ENCODE results near the gene CD3D. TPM values are rescaled to one million over a fixed set of nuclear protein-coding genes. Genes with fewer than 3 reads are reported as not detected.

CD3D gene
- total RNA-seq, 3 donors from 2014 or later (not counting 1 experiment from before 2014, with no cell fraction given): 11.6 to 84.1 (median 12.0) TPM

DNA sequence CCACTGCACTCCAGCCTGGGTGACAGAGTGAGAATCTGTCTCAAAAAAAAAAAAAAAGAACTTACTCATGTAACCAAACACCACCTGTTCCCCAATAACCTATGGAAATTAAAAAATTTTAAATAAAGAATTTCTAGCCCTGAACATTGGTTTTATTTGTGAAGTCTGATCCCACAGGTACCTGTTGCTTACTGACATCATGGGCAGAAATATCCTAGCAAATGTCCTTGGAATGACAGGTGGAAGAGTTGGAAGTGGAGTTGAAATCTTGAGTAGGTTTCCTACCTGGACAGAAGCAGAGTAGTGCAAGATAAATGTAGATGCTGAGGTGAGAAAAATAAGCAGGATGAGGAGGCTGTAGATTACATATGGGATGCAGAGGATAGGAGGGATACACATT, 17.2 kb downstream of the CD3D start:
- no peak overlapping the region for H3K4me3 Mint-ChIP-seq
- TF ChIP-seq, protein P1, sequence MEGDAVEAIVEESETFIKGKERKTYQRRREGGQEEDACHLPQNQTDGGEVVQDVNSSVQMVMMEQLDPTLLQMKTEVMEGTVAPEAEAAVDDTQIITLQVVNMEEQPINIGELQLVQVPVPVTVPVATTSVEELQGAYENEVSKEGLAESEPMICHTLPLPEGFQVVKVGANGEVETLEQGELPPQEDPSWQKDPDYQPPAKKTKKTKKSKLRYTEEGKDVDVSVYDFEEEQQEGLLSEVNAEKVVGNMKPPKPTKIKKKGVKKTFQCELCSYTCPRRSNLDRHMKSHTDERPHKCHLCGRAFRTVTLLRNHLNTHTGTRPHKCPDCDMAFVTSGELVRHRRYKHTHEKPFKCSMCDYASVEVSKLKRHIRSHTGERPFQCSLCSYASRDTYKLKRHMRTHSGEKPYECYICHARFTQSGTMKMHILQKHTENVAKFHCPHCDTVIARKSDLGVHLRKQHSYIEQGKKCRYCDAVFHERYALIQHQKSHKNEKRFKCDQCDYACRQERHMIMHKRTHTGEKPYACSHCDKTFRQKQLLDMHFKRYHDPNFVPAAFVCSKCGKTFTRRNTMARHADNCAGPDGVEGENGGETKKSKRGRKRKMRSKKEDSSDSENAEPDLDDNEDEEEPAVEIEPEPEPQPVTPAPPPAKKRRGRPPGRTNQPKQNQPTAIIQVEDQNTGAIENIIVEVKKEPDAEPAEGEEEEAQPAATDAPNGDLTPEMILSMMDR (IDR thresholded peaks at IDR 0.05): no peak
- no peaks in the 10 kb centered on the region for H3K9me3 ChIP-seq (ENCODE audit: control insufficient read depth, insufficient read depth, low read length)
- no peak overlapping the region for H3K27ac Mint-ChIP-seq
- no peaks in the 10 kb centered on the region for H3K27me3 Mint-ChIP-seq (ENCODE audit: low read depth in 2 of 2)
- intact Hi-C loops (cut with micrococcal nuclease): no loop called here
- no peaks in the 10 kb centered on the region for H3K27me3 ChIP-seq (ENCODE audit: control insufficient read depth, insufficient read depth, low read length)
- H3K9me3 Mint-ChIP-seq: peaks cover 0 to 3% of the 10 kb centered on the region in 2 donors
- H3K4me1 ChIP-seq (ENCODE audit: control insufficient read depth, insufficient read depth, low read length): peaks cover 21% of the 10 kb centered on the region
- DNase-seq (no peak), ATAC-seq (no peak)
- no peak overlapping the region for H3K27ac ChIP-seq (ENCODE audit: low read length)
- H3K4me1 Mint-ChIP-seq: peaks cover 8 to 17% of the 10 kb centered on the region in 2 donors
- no peaks in the 10 kb centered on the region for H3K36me3 Mint-ChIP-seq
- no peaks in the 10 kb centered on the region for H3K36me3 ChIP-seq (ENCODE audit: control insufficient read depth, insufficient read depth, low read length)
- no peak overlapping the region for H3K4me3 ChIP-seq (ENCODE audit: low read length)

DNA sequence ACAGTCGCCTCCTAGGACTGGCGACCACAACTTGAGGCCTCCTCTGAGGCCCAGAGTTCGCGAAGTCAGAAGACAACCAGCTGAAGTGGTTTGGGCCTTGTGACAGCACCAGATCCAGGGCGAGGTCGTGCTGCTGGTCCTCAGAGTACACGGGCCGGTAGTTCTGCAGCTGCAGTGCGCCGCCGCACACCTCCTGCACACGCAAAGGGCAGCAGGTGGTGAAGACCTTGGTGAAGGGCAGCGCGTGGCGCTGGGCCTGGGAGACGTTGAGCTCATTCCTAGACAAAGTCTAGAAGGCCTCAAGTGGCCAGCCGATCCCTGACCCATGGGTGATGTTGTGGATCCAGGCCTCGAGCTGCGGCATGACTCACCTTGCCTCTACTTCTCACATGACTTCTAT, 19.8 kb downstream of the CD3D start:
- no peaks in the 10 kb centered on the region for H3K27me3 Mint-ChIP-seq (ENCODE audit: low read depth in 2 of 2)
- no peaks in the 10 kb centered on the region for H3K36me3 Mint-ChIP-seq
- H3K27ac Mint-ChIP-seq: no peak overlapping the region
- TF ChIP-seq, protein P1 (IDR thresholded peaks at IDR 0.05): no peak
- Histone ChIP-seq H3K4me3 (ENCODE audit: low read length) (no peak overlapping the region), H3K4me1 (ENCODE audit: control insufficient read depth, insufficient read depth, low read length) (peaks cover 46% of the 10 kb centered on the region), H3K27me3 (ENCODE audit: control insufficient read depth, insufficient read depth, low read length) (no peaks in the 10 kb centered on the region), H3K9me3 (ENCODE audit: control insufficient read depth, insufficient read depth, low read length) (no peaks in the 10 kb centered on the region), H3K36me3 (ENCODE audit: control insufficient read depth, insufficient read depth, low read length) (no peaks in the 10 kb centered on the region), H3K27ac (ENCODE audit: low read length) (no peak overlapping the region)
- ATAC-seq: no peak
- H3K4me3 Mint-ChIP-seq: no peak overlapping the region
- intact Hi-C loops (cut with micrococcal nuclease): no loop called here
- 97% methylated on average over 19 of the region's 19 CpGs for WGBS (ENCODE audit: insufficient coverage)
- peaks cover 25 to 42% of the 10 kb centered on the region in 2 donors for H3K4me1 Mint-ChIP-seq
- peaks cover 0 to 5% of the 10 kb centered on the region in 2 donors for H3K9me3 Mint-ChIP-seq
- DNase-seq: no peak

DNA sequence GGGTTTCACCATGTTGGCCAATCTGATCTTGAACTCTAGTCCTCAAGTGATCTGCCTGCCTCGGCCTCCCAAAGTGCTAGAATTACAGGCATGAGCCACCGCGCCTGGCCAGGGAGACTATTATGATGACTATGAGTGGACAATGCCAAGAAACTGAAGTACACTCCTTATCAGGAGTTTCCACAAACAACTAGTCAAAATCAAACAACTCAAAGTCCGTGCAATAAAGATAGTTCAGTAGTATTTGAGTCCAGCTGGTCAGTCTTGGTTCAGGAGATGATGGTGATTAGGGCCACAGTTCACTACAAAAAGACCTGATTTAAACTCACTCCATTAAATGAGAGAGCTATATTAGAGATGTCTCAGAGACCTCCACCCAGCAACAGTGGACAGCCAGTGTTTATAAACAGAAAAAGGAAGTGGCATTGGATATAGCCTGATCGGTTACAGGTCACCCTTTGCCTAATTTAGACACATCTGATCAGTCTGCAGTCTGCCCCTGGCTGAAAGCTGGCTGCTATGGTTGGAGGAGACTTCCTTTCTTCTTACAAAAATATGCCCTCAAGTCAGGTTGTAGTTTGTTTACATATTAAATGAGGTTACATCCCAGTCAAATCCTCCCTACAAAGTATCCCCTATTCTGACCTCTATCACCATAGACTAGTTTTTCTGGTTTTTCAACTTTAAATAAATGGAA, 21.0 kb downstream of the CD3D start:
- Mint-ChIP-seq H3K27ac (peak overlapping the region; percentile 56 to 67), H3K36me3 (no peaks in the 10 kb centered on the region), H3K4me1 (peaks cover 35 to 52% of the 10 kb centered on the region in 2 donors), H3K27me3 (ENCODE audit: low read depth in 2 of 2) (no peaks in the 10 kb centered on the region), H3K4me3 (no peak overlapping the region), H3K9me3 (peaks cover 0 to 5% of the 10 kb centered on the region in 2 donors)
- peak overlapping the region; percentile 6 for H3K27ac ChIP-seq (ENCODE audit: low read length)
- TF ChIP-seq, protein P1 (IDR thresholded peaks at IDR 0.05): no peak
- H3K4me3 ChIP-seq (ENCODE audit: low read length): no peak overlapping the region
- 72% methylated on average over 4 of the region's 5 CpGs for WGBS (ENCODE audit: insufficient coverage)
- no peaks in the 10 kb centered on the region for H3K9me3 ChIP-seq (ENCODE audit: control insufficient read depth, insufficient read depth, low read length)
- intact Hi-C loops (cut with micrococcal nuclease): no loop called here
- DNase-seq: no peak
- peaks cover 58% of the 10 kb centered on the region for H3K4me1 ChIP-seq (ENCODE audit: control insufficient read depth, insufficient read depth, low read length)
- no peak for ATAC-seq
- no peaks in the 10 kb centered on the region for H3K27me3 ChIP-seq (ENCODE audit: control insufficient read depth, insufficient read depth, low read length)
- no peaks in the 10 kb centered on the region for H3K36me3 ChIP-seq (ENCODE audit: control insufficient read depth, insufficient read depth, low read length)

DNA sequence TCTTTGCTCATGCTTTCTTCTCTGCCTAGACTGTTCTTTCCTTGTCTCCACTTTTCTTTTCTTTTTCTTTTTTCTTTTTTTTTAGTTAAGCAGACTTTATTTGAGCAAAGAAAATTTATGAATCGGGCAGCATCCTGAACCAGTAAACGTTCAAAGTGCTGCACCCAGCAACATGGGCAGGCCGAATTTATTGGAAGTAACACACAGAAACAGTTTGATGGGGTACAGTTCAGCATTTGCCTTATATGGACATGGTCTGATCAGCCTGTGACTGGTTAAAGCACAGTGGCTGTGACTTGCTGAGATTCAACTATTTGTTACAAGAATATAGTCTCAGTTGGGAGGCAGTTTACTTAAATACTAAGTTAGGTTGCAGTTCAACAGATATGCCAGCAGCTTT, 22.0 kb downstream of the CD3D start:
- Histone ChIP-seq H3K36me3 (ENCODE audit: control insufficient read depth, insufficient read depth, low read length) (no peaks in the 10 kb centered on the region), H3K4me3 (ENCODE audit: low read length) (no peak overlapping the region), H3K27ac (ENCODE audit: low read length) (no peak overlapping the region), H3K4me1 (ENCODE audit: control insufficient read depth, insufficient read depth, low read length) (peaks cover 68% of the 10 kb centered on the region), H3K27me3 (ENCODE audit: control insufficient read depth, insufficient read depth, low read length) (no peaks in the 10 kb centered on the region), H3K9me3 (ENCODE audit: control insufficient read depth, insufficient read depth, low read length) (no peaks in the 10 kb centered on the region)
- TF ChIP-seq, protein P1 (IDR thresholded peaks at IDR 0.05): no peak
- Mint-ChIP-seq H3K27me3 (ENCODE audit: low read depth in 2 of 2) (no peaks in the 10 kb centered on the region), H3K4me3 (no peak overlapping the region), H3K27ac (no peak overlapping the region), H3K9me3 (peaks cover 0 to 5% of the 10 kb centered on the region in 2 donors), H3K4me1 (peaks cover 45 to 62% of the 10 kb centered on the region in 2 donors), H3K36me3 (no peaks in the 10 kb centered on the region)
- ATAC-seq (no peak), DNase-seq (no peak)
- 89% methylated on average over 3 of the region's 3 CpGs for WGBS (ENCODE audit: insufficient coverage)
- intact Hi-C loops (cut with micrococcal nuclease): no loop called here

All from natural killer cell (primary cell).